HepG2 (cell line): Measurements from ENCODE around the gene DPY19L3. TPM values are rescaled to one million over a fixed set of nuclear protein-coding genes. Genes with fewer than 3 reads are reported as not detected.

Experiments used
- ATAC-seq: fragments of 200-7000 bp; cut with Tn5 transposase; 3 replicates; pipeline ENCODE4 v1.9.1; 2020; ENCODE audit warnings: mild to moderate bottlenecking, moderate library complexity
- BruUV-seq: library from RNA; stranded (reverse); fragments of 400-500 nt; replicated peaks from 2 replicates; lab custom pipeline; 2021; lab: Mats Ljungman, UMichigan
- CTCF ChIA-PET: fragments of 300-600 bp; formaldehyde crosslinking; extraction: SDS; loops from one replicate; lab custom pipeline; 2021; ENCODE audit warnings: low total read pairs, inconsistent platforms, low intra/inter-chr PET ratio; lab: Yijun Ruan, JAX
- POLR2A ChIA-PET: fragments of 350-600 bp; sonication (Branson Sonifier 250); formaldehyde crosslinking; loops from one replicate; lab custom pipeline; 2020; ENCODE audit warnings: antibody characterized with exemption, inconsistent platforms; lab: Yijun Ruan, JAX
- DNase-seq: peaks from one replicate; pipeline ENCODE4 v3.0.0-alpha.2; 2015; ENCODE audit warnings: low spot score
- FAIRE-seq: peaks from 3 replicates; lab custom pipeline; 2011; peaks lifted over from hg19 to GRCh38; lab: Jason Lieb, UNC
- H2AFZ ChIP-seq: one replicate; pipeline ENCODE4 v1.6.1; 2011; ENCODE audit warnings: low read length, inconsistent platforms
- H3K27ac ChIP-seq: fragments of 300-600 bp; 3 replicates; pipeline ENCODE4 v1.8.0; 2011; ENCODE audit warnings: mixed run types, mild to moderate bottlenecking, mixed read lengths, low read length, inconsistent platforms; ENCODE audit not compliant: insufficient read depth; ENCODE audit errors: extremely low read length
- H3K27me3 ChIP-seq, 2 experiments: fragments of 200-600 bp in 1 of 2; 2 replicates in 1 of 2; 3 replicates in 1 of 2; pipeline versions ENCODE4 v1.6.0 to v1.8.0; 2011; ENCODE audit warnings: low read length in 2 of 2, mild to moderate bottlenecking in 2 of 2, moderate library complexity in 2 of 2, inconsistent platforms in 1 of 2; ENCODE audit not compliant: insufficient read depth in 2 of 2, control insufficient read depth in 1 of 2
- H3K36me3 ChIP-seq, 2 experiments: fragments of 200-600 bp in 1 of 2; replicated peaks in 1 of 2; 2 replicates in 1 of 2; 3 replicates in 1 of 2; pipeline versions ENCODE4 v1.5.1 to v1.8.0; 2011; ENCODE audit warnings: low read length in 2 of 2, inconsistent platforms in 1 of 2; ENCODE audit not compliant: insufficient read depth in 2 of 2, control insufficient read depth in 1 of 2
- H3K4me1 ChIP-seq: 2 replicates; pipeline ENCODE4 v1.5.1; 2012; ENCODE audit warnings: low read length, inconsistent platforms; ENCODE audit not compliant: insufficient read depth
- H3K4me2 ChIP-seq: 2 replicates; pipeline ENCODE4 v1.6.0; 2011; ENCODE audit warnings: low read depth, low read length, inconsistent platforms
- H3K4me3 ChIP-seq, 3 experiments: fragments of 200-600 bp in 1 of 3; sonication (generic), shearing (Covaris generic) in 1 of 3; replicated peaks in 1 of 3; 2 replicates each; pipeline ENCODE4 v1.5.1; 2011 to 2016; ENCODE audit warnings: low read length in 3 of 3, inconsistent platforms in 2 of 3, low read depth in 2 of 3, mild to moderate bottlenecking in 2 of 3, control low read depth in 1 of 3, mixed read lengths in 1 of 3; ENCODE audit not compliant: insufficient read depth in 1 of 3
- H3K79me2 ChIP-seq: one replicate; pipeline ENCODE4 v1.6.1; 2011; ENCODE audit warnings: low read length, inconsistent platforms; ENCODE audit not compliant: insufficient read depth
- H3K9ac ChIP-seq: 2 replicates; pipeline ENCODE4 v1.6.0; 2011; ENCODE audit warnings: mild to moderate bottlenecking, low read depth, low read length, inconsistent platforms; ENCODE audit not compliant: insufficient read depth
- H3K9me3 ChIP-seq: 2 replicates; pipeline ENCODE4 v1.5.1; 2012; ENCODE audit warnings: mild to moderate bottlenecking, low read length
- H4K20me1 ChIP-seq: 2 replicates; pipeline ENCODE4 v1.6.0; 2011; ENCODE audit warnings: inconsistent platforms, mild to moderate bottlenecking, low read length, moderate library complexity; ENCODE audit not compliant: insufficient read depth
- ATM ChIP-seq: fragments of 450-650 bp; IDR thresholded peaks from 2 replicates; pipeline ENCODE4 v1.7.1; 2017; ENCODE audit warnings: mild to moderate bottlenecking, borderline replicate concordance
- GABPB1 ChIP-seq: IDR thresholded peaks from 2 replicates; pipeline ENCODE4 v1.6.1; 2016; ENCODE audit warnings: mild to moderate bottlenecking, missing genetic modification reagents, moderate library complexity, missing compliant biosample characterization
- HES4 ChIP-seq: sonication (generic); formaldehyde crosslinking; IDR thresholded peaks from 2 replicates; pipeline ENCODE4 v1.9.0; 2021; ENCODE audit warnings: mild to moderate bottlenecking, missing genetic modification reagents, borderline replicate concordance
- SSRP1 ChIP-seq: IDR thresholded peaks from 2 replicates; pipeline ENCODE4 v1.6.1; 2016; ENCODE audit warnings: control low read depth
- STAG1 ChIP-seq: sonication (generic); formaldehyde crosslinking; IDR thresholded peaks from 2 replicates; pipeline ENCODE4 v1.4.0; 2020; ENCODE audit warnings: missing genetic modification reagents
- YEATS4 ChIP-seq: sonication (generic); formaldehyde crosslinking; IDR thresholded peaks from 2 replicates; pipeline ENCODE4 v1.4.0; 2020; ENCODE audit warnings: missing genetic modification reagents, borderline replicate concordance
- YY1 ChIP-seq: IDR thresholded peaks from 2 replicates; pipeline ENCODE4 v1.6.1; 2011; ENCODE audit warnings: low read length, low read depth, moderate library complexity, mild to moderate bottlenecking; ENCODE audit not compliant: insufficient read depth, insufficient replicate concordance
- ZBTB39 ChIP-seq: sonication (generic); formaldehyde crosslinking; IDR thresholded peaks from 2 replicates; pipeline ENCODE4 v1.5.0; 2020; ENCODE audit warnings: missing genetic modification reagents
- WGBS: methylation state at CpG from one replicate; pipeline ENCODE4 v1.1.6; 2017; ENCODE audit warnings: low lambda C conversion rate; 5-methylcytosine and 5-hydroxymethylcytosine counted together
- in situ Hi-C: cut with HindIII; loops from 2 replicates; pipeline ENCODE4 v1.10.0; 2017; ENCODE audit warnings: low pct_unique_long_range_greater_than_20kb; ENCODE audit not compliant: extremely low pct_ligation_motif_present
- intact Hi-C: fragments of 100-400 bp; cut with micrococcal nuclease; formaldehyde crosslinking; loops from one replicate; pipeline ENCODE4 v1.10.0; 2022; ENCODE audit not compliant: unreplicated experiment
- polyA plus RNA-seq, 8 experiments: library from polyadenylated mRNA; depleted of rRNA in 3 of 8; stranded (reverse) in 7 of 8; unstranded in 1 of 8; fragments of >200 nt; fragmentation: Illumina TruSeq in 4 of 8; extraction: Trizol in 4 of 8; gene quantifications; 2 replicates each; pipeline versions ENCODE4 v1.2.1 to v1.2.3, GENCODE V29; 2011 to 2016; ENCODE audit warnings: low read depth in 4 of 8, missing spikeins in 1 of 8, mixed read lengths in 1 of 8; ENCODE audit not compliant: insufficient read depth in 1 of 8
- total RNA-seq, 5 experiments: library from RNA; depleted of rRNA; stranded (reverse); fragments of >200 nt; fragmentation: Illumina TruSeq; extraction: Trizol; gene quantifications; 2 replicates each; pipeline ENCODE4 v1.2.3, GENCODE V29; 2016; ENCODE audit warnings: low read depth in 1 of 5

DPY19L3 gene
- total and polyA plus RNA-seq, 2 of the 13 experiments (the other 11 are each of a cell fraction or from before 2014, with no cell fraction given), result 21.6 to 25.2 TPM

DNA sequence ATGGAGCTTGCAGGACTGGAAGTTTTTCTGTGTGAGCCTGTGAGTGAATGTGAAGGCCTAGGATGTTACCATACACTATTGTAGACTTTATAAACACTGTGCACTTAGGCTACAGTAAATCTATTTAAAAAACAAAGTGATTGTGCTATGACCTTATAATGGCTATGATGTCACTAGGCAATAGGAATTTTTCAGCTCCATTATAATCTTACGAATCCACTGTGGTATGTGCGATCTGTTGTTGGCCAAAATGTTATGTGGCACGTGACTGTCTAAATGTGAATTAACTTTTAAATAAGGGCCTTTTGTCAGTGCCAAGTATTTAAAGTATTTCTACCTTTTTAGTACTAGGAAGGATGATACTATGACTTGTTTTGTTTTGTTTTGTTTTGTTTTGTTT lies 54.9 kb downstream of the DPY19L3 start:
- no TSS peak for BruUV-seq
- Histone ChIP-seq H3K36me3 (peaks cover 4 to 35% of the 10 kb centered on the region in 2 experiments; a peak in 4 of 5 replicates), H3K27ac (no peak overlapping the region), H3K27me3 (no peaks in the 10 kb centered on the region)
- in situ Hi-C loops (no loop called here), intact Hi-C loops (no loop called here)
- POLR2A ChIA-PET, result no interaction called here
- FAIRE-seq, result no peak
- no peak for TF ChIP-seq ZBTB39
- no peak for TF ChIP-seq YY1
- no peak for TF ChIP-seq ATM
- no peak for TF ChIP-seq GABPB1 (CRISPR knock-in tag)
- no peak for TF ChIP-seq SSRP1 (CRISPR knock-in tag)
- TF ChIP-seq, all 625 proteins: peak for 0
- no peaks in the 10 kb centered on the region for H4K20me1 ChIP-seq
- DNase-seq, result no peak
- H2AFZ ChIP-seq, result no peak overlapping the region
- H3K4me1 ChIP-seq, result peaks cover 9% of the 10 kb centered on the region
- H3K4me2 ChIP-seq, result no peak overlapping the region
- CTCF ChIA-PET, result no interaction called here
- H3K9ac ChIP-seq, result no peak overlapping the region
- no peaks in the 10 kb centered on the region for H3K9me3 ChIP-seq
- no peak overlapping the region for H3K4me3 ChIP-seq
- 95% methylated on average over 3 of the region's 3 CpGs for WGBS
- H3K79me2 ChIP-seq, result no peaks in the 10 kb centered on the region
- ATAC-seq, result no peak

- POLR2A ChIA-PET, result no interaction called here
- in situ Hi-C loops, result no loop called here
- Histone ChIP-seq H3K36me3 (peaks cover 0 to 29% of the 10 kb centered on the region in 2 experiments; a peak in 4 of 5 replicates), H3K9me3 (no peaks in the 10 kb centered on the region), H3K4me1 (peaks cover 6% of the 10 kb centered on the region), H3K4me3 (no peak overlapping the region), H2AFZ (no peak overlapping the region), H3K9ac (no peak overlapping the region), H3K27ac (no peak overlapping the region), H4K20me1 (no peaks in the 10 kb centered on the region), H3K79me2 (no peaks in the 10 kb centered on the region), H3K27me3 (no peaks in the 10 kb centered on the region), H3K4me2 (no peak overlapping the region)
- intact Hi-C loops, result loop anchor here (1.0 kb wide), 1 partner anchor 106 kb away; no protein-coding TSS in a partner anchor
- TF ChIP-seq YEATS4 (CRISPR knock-in tag) (no peak), HES4 (no peak), STAG1 (CRISPR knock-in tag) (peak; percentile 21; the same call in 1 of the 2 replicates)
- CTCF ChIA-PET, result interaction anchor here (1.4 kb wide), 1 partner anchor 106 kb away, joined by 8 read pairs; no protein-coding TSS in a partner anchor
- FAIRE-seq, result no peak
- no peak for ATAC-seq
- no TSS peak for BruUV-seq
- WGBS, result 95% methylated on average over 2 of the region's 2 CpGs
- DNase-seq, result no peak
Measured at GRCh38 chr19:32464279-32464678, 58.7 kb downstream of the DPY19L3 start.
